ENCODE data around the gene MCEMP1. TPM values are rescaled to one million over a fixed set of nuclear protein-coding genes. Genes with fewer than 3 reads are reported as not detected.

The MCEMP1 gene
- total RNA-seq, 1 experiment from 2014 or later, result not detected

DNA sequence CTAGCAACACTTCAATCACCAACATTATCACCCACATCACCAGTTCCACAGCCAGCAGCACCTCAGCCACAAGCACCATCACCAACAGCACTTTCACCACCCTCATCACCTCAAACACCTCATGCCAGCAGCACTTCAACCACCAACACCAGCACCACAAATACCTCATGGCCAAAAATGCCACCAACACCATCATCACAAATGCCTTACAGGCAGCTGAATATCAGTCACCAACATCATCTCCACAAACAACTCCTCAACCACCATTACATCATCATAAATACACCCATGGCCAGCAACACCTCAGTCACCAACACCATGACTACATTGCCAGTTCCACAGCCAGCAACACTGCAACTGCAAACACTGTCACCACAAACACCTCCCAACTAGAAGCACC, 14.6 kb downstream of the MCEMP1 start:
- Mint-ChIP-seq H3K4me1 (ENCODE audit: low read depth, unreplicated experiment) (no peaks in the 10 kb centered on the region), H3K27me3 (ENCODE audit: unreplicated experiment) (peaks cover 11% of the 10 kb centered on the region), H3K27ac (ENCODE audit: unreplicated experiment) (no peak overlapping the region), H3K36me3 (ENCODE audit: insufficient read depth, unreplicated experiment) (no peaks in the 10 kb centered on the region), H3K9me3 (ENCODE audit: low read depth, unreplicated experiment) (no peaks in the 10 kb centered on the region), H3K4me3 (ENCODE audit: low read depth, unreplicated experiment) (no peak overlapping the region)
- BruUV-seq (replicated peaks), result no TSS peak
- TF ChIP-seq, protein P1, sequence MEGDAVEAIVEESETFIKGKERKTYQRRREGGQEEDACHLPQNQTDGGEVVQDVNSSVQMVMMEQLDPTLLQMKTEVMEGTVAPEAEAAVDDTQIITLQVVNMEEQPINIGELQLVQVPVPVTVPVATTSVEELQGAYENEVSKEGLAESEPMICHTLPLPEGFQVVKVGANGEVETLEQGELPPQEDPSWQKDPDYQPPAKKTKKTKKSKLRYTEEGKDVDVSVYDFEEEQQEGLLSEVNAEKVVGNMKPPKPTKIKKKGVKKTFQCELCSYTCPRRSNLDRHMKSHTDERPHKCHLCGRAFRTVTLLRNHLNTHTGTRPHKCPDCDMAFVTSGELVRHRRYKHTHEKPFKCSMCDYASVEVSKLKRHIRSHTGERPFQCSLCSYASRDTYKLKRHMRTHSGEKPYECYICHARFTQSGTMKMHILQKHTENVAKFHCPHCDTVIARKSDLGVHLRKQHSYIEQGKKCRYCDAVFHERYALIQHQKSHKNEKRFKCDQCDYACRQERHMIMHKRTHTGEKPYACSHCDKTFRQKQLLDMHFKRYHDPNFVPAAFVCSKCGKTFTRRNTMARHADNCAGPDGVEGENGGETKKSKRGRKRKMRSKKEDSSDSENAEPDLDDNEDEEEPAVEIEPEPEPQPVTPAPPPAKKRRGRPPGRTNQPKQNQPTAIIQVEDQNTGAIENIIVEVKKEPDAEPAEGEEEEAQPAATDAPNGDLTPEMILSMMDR (IDR thresholded peaks at IDR 0.05; ENCODE audit: unreplicated experiment), result no peak
- intact Hi-C loops (cut with micrococcal nuclease; ENCODE audit: unreplicated experiment), result no loop called here
- CTCF ChIA-PET, result interaction anchor here (0.6 kb wide), 1 partner anchor 12 kb away, joined by 3 read pairs; no protein-coding TSS in a partner anchor
- no peak for DNase-seq

DNA sequence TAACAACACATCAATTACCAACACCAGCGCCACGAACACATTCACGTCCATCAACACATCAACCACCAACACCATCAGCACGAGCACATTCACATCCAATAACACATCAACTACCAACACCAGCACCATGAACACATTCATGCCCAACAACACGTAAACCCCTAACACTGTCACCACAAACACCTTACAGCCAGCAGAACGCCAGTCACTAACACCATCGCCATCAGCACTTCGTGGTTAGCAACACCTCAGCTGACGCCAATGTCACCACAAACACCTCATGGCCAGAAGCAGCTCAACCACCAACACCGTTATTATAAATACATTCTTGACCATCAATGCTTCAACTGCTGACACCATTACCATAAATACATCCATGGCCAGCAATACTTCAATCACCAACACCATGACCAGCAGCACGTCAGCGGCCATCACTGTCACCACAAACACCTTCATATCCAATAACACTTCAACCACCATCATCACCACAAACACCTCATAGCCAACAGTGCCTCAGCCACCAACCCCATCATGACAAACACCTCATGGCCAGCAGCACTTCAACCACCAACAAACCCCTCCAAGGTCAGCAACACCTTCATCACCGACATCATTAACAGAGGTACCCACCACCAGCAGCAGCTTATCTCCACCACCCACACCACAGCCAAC, 15.7 kb downstream of the MCEMP1 start:
- intact Hi-C loops (cut with micrococcal nuclease; ENCODE audit: unreplicated experiment), result no loop called here
- Mint-ChIP-seq H3K4me3 (ENCODE audit: low read depth, unreplicated experiment) (no peak overlapping the region), H3K9me3 (ENCODE audit: low read depth, unreplicated experiment) (no peaks in the 10 kb centered on the region), H3K27ac (ENCODE audit: unreplicated experiment) (no peak overlapping the region), H3K27me3 (ENCODE audit: unreplicated experiment) (peaks cover 16% of the 10 kb centered on the region), H3K36me3 (ENCODE audit: insufficient read depth, unreplicated experiment) (no peaks in the 10 kb centered on the region), H3K4me1 (ENCODE audit: low read depth, unreplicated experiment) (no peaks in the 10 kb centered on the region)
- BruUV-seq (replicated peaks), result no TSS peak
- DNase-seq, result no peak
- CTCF ChIA-PET, result no interaction called here
- TF ChIP-seq, protein P1 (IDR thresholded peaks at IDR 0.05; ENCODE audit: unreplicated experiment), result no peak

DNA sequence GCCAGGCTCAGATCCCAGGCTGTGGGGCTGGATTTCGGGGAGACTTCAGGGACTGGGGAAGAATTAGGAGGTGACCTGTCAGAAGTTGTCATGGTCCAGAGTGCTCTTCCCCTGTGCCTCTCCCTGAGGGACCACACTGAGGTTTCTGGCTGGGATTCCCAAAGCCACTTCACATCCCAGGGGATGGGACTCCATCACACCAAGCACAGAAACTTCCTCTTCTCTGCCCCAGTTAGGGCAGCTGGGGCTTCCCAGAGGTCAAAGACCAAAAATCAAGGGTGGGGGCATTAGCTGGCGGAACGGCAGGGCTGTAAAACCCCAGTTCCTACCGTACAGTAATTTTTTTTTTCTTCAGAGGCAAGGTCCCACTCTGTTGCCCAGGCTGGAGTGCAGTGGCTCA, 17.6 kb downstream of the MCEMP1 start:
- intact Hi-C loops (cut with micrococcal nuclease; ENCODE audit: unreplicated experiment), result no loop called here
- Mint-ChIP-seq H3K27ac (ENCODE audit: unreplicated experiment) (no peak overlapping the region), H3K27me3 (ENCODE audit: unreplicated experiment) (peaks cover 35% of the 10 kb centered on the region), H3K36me3 (ENCODE audit: insufficient read depth, unreplicated experiment) (no peaks in the 10 kb centered on the region), H3K4me3 (ENCODE audit: low read depth, unreplicated experiment) (no peak overlapping the region), H3K4me1 (ENCODE audit: low read depth, unreplicated experiment) (no peaks in the 10 kb centered on the region), H3K9me3 (ENCODE audit: low read depth, unreplicated experiment) (no peaks in the 10 kb centered on the region)
- BruUV-seq (replicated peaks), result no TSS peak
- TF ChIP-seq, protein P1 (IDR thresholded peaks at IDR 0.05; ENCODE audit: unreplicated experiment), result no peak
- CTCF ChIA-PET, result no interaction called here
- no peak for DNase-seq

GRCh38 chr19:7697721-7698287, 20.9 kb downstream of the MCEMP1 start:
- Mint-ChIP-seq H3K27me3 (ENCODE audit: unreplicated experiment) (peaks cover 54% of the 10 kb centered on the region), H3K27ac (ENCODE audit: unreplicated experiment) (no peak overlapping the region), H3K4me1 (ENCODE audit: low read depth, unreplicated experiment) (no peaks in the 10 kb centered on the region), H3K36me3 (ENCODE audit: insufficient read depth, unreplicated experiment) (no peaks in the 10 kb centered on the region), H3K4me3 (ENCODE audit: low read depth, unreplicated experiment) (no peak overlapping the region), H3K9me3 (ENCODE audit: low read depth, unreplicated experiment) (no peaks in the 10 kb centered on the region)
- no TSS peak for BruUV-seq (replicated peaks)
- no peak for DNase-seq
- intact Hi-C loops (cut with micrococcal nuclease; ENCODE audit: unreplicated experiment), result no loop called here
- CTCF ChIA-PET, result interaction anchor here (0.5 kb wide), 1 partner anchor 487 kb away, joined by 3 read pairs; no protein-coding TSS in a partner anchor
- TF ChIP-seq, protein P1 (IDR thresholded peaks at IDR 0.05; ENCODE audit: unreplicated experiment), result no peak
